ENCODE data around the gene DLG4.

Gene DLG4

GRCh38 chr17:7141824-7142223 is 77.8 kb downstream of the DLG4 start:
- DNase-seq, result no peak

DNA sequence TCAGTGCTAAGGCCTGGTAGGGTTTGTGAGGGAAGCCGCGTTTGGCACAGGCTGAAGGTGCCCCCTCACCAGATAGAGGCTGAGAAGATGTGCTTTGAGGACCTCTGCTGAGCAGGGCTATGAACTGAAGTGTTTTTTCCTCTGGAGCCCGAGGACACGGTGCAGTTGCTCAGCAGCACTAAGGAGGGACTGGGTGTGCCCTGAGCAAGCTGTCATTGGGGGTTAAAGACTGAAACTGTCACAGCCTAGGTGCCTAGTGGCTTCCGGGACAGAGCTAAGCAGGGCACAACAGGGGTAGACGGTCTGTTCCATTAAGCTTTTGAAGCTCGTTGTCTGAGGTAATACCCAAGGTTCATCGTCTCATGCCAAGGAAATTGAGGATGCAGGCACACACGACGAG is 80.2 kb downstream of the DLG4 start:
- DNase-seq, result no peak

GRCh38 chr17:7138800-7139381 is 80.7 kb downstream of the DLG4 start:
- no peak for DNase-seq

- no peak for DNase-seq
Measured at GRCh38 chr17:7137171-7137943, 82.3 kb downstream of the DLG4 start.

Data from SIG-M5 (cell line).